Neuronal stem cell (in vitro differentiated cells): ENCODE measurements around the gene ZNF536.
A peak's percentile ranks its signal among the peaks of the same experiment; 100 is the strongest.

Experiments used
- DNase-seq: peaks from one replicate; pipeline ENCODE4 v3.0.0-alpha.2; 2013; ENCODE audit warnings: low spot score
- H2AFZ ChIP-seq: one replicate; pipeline ENCODE4 v1.6.1; 2013; ENCODE audit warnings: mild to moderate bottlenecking, low read length, inconsistent platforms
- H2AK5ac ChIP-seq: 2 replicates; pipeline ENCODE4 v1.6.1; 2013; ENCODE audit warnings: low read depth, mild to moderate bottlenecking, inconsistent platforms, low read length, moderate library complexity, mixed read lengths
- H2BK120ac ChIP-seq: 2 replicates; pipeline ENCODE4 v1.6.1; 2013; ENCODE audit warnings: low read depth, mild to moderate bottlenecking, inconsistent platforms, low read length, moderate library complexity, mixed read lengths
- H2BK12ac ChIP-seq: one replicate; pipeline ENCODE4 v1.6.1; 2013; ENCODE audit warnings: low read length, inconsistent platforms
- H2BK15ac ChIP-seq: 2 replicates; pipeline ENCODE4 v1.6.1; 2013; ENCODE audit warnings: mild to moderate bottlenecking, low read length, inconsistent platforms, mixed read lengths
- H2BK5ac ChIP-seq: one replicate; pipeline ENCODE4 v1.6.1; 2013; ENCODE audit warnings: inconsistent platforms, mild to moderate bottlenecking, low read length, moderate library complexity
- H3K14ac ChIP-seq: one replicate; pipeline ENCODE4 v1.6.1; 2013; ENCODE audit warnings: low read length, inconsistent platforms
- H3K18ac ChIP-seq: 2 replicates; pipeline ENCODE4 v1.6.1; 2013; ENCODE audit warnings: low read length, inconsistent platforms
- H3K23ac ChIP-seq: 2 replicates; pipeline ENCODE4 v1.6.1; 2013; ENCODE audit warnings: low read depth, mild to moderate bottlenecking, mixed read lengths, low read length, inconsistent platforms; ENCODE audit not compliant: poor library complexity
- H3K27ac ChIP-seq: replicated peaks from 3 replicates; pipeline ENCODE4 v1.5.1; 2013; ENCODE audit warnings: low read length, inconsistent platforms
- H3K27me3 ChIP-seq, 3 experiments: 2 replicates each; pipeline ENCODE4 v1.6.1; 2013; ENCODE audit warnings: low read length in 3 of 3, mild to moderate bottlenecking in 2 of 3, inconsistent platforms in 1 of 3, low read depth in 1 of 3, mixed read lengths in 1 of 3, moderate library complexity in 1 of 3; ENCODE audit not compliant: control insufficient read depth in 3 of 3, insufficient read depth in 3 of 3
- H3K36me3 ChIP-seq, 2 donors: replicated peaks in 1 of 2; 2 replicates each; pipeline ENCODE4 v1.6.1; 2013; ENCODE audit warnings: low read length in 2 of 2; ENCODE audit not compliant: control insufficient read depth in 2 of 2, insufficient read depth in 2 of 2
- H3K4ac ChIP-seq: 2 replicates; pipeline ENCODE4 v1.6.1; 2013; ENCODE audit warnings: inconsistent platforms, mild to moderate bottlenecking, low read length, moderate library complexity
- H3K4me1 ChIP-seq, 2 donors: 1 replicate in 1 of 2; 2 replicates in 1 of 2; pipeline ENCODE4 v1.6.1; 2013; ENCODE audit warnings: low read length in 2 of 2, low read depth in 1 of 2; ENCODE audit not compliant: control insufficient read depth in 2 of 2, insufficient read depth in 1 of 2
- H3K4me2 ChIP-seq: one replicate; pipeline ENCODE4 v1.6.1; 2013; ENCODE audit warnings: mild to moderate bottlenecking, low read length, inconsistent platforms; ENCODE audit not compliant: insufficient read depth, poor library complexity, severe bottlenecking
- H3K4me3 ChIP-seq, 2 donors: 2 replicates each; pipeline ENCODE4 v1.5.1; 2013; ENCODE audit warnings: low read length in 2 of 2, mild to moderate bottlenecking in 2 of 2, inconsistent platforms in 1 of 2, moderate library complexity in 1 of 2
- H3K79me1 ChIP-seq: one replicate; pipeline ENCODE4 v1.6.1; 2013; ENCODE audit warnings: low read depth, mild to moderate bottlenecking, inconsistent platforms, low read length, moderate library complexity
- H3K9ac ChIP-seq: one replicate; pipeline ENCODE4 v1.6.1; 2013; ENCODE audit warnings: mild to moderate bottlenecking, low read depth, low read length, inconsistent platforms; ENCODE audit not compliant: poor library complexity
- H3K9me3 ChIP-seq, 2 donors: replicated peaks in 1 of 2; 2 replicates each; pipeline versions ENCODE3 to v1.6.1; 2013; ENCODE audit warnings: low read length in 2 of 2, mild to moderate bottlenecking in 2 of 2, inconsistent platforms in 1 of 2, low read depth in 1 of 2, mixed read lengths in 1 of 2, moderate library complexity in 1 of 2; ENCODE audit not compliant: control insufficient read depth in 2 of 2, insufficient read depth in 1 of 2
- H4K8ac ChIP-seq: one replicate; pipeline ENCODE4 v1.6.1; 2013; ENCODE audit warnings: low read depth, mild to moderate bottlenecking, inconsistent platforms, low read length, moderate library complexity
- H4K91ac ChIP-seq: one replicate; pipeline ENCODE4 v1.6.1; 2013; ENCODE audit warnings: low read length, low read depth, mild to moderate bottlenecking, inconsistent platforms; ENCODE audit not compliant: poor library complexity
- WGBS, 2 donors: extraction: QIAGEN DNeasy Blood & Tissue Kit; methylation state at CpG; one replicate each; pipeline ENCODE4 v1.1.7; 2013; ENCODE audit warnings: missing lambda C conversion rate in 2 of 2, mixed read lengths in 1 of 2; ENCODE audit not compliant: insufficient read length in 2 of 2, insufficient replicate concordance in 1 of 2; ENCODE audit errors: extremely low coverage in 2 of 2; 5-methylcytosine and 5-hydroxymethylcytosine counted together

Gene ZNF536

GRCh38 chr19:30387311-30388115 is 15.3 kb downstream of the ZNF536 start:
- H3K4ac ChIP-seq = no peak overlapping the region
- no peak overlapping the region for H2BK5ac ChIP-seq
- DNase-seq = no peak
- no CpG with 5 or more reads among the region's 12 CpGs for WGBS, 2 donors
- H3K23ac ChIP-seq = peak overlapping the region; percentile 10
- H3K4me2 ChIP-seq = no peak overlapping the region
- no peak overlapping the region for H3K14ac ChIP-seq
- H2BK120ac ChIP-seq = no peak overlapping the region
- H3K36me3 ChIP-seq = no peaks in the 10 kb centered on the region
- H3K4me3 ChIP-seq = no peak overlapping the region
- H3K79me1 ChIP-seq = no peaks in the 10 kb centered on the region
- no peaks in the 10 kb centered on the region for H3K4me1 ChIP-seq
- H2BK15ac ChIP-seq = no peak overlapping the region
- H3K9me3 ChIP-seq = no peaks in the 10 kb centered on the region
- no peaks in the 10 kb centered on the region for H3K27me3 ChIP-seq
- H2AK5ac ChIP-seq = no peak overlapping the region
- H3K9ac ChIP-seq = no peak overlapping the region
- H4K91ac ChIP-seq = no peak overlapping the region
- peak overlapping the region; percentile 77 for H3K18ac ChIP-seq
- no peak overlapping the region for H2AFZ ChIP-seq
- no peak overlapping the region for H3K27ac ChIP-seq
- no peak overlapping the region for H2BK12ac ChIP-seq
- no peak overlapping the region for H4K8ac ChIP-seq

GRCh38 chr19:30388327-30388726 is 16.1 kb downstream of the ZNF536 start:
- H3K23ac ChIP-seq = no peak overlapping the region
- H3K9ac ChIP-seq = no peak overlapping the region
- no peak overlapping the region for H3K4me3 ChIP-seq
- no peaks in the 10 kb centered on the region for H3K79me1 ChIP-seq
- no peak overlapping the region for H2AFZ ChIP-seq
- whole genome bisulfite sequencing, 2 donors = no CpG with 5 or more reads among the region's 9 CpGs
- H3K14ac ChIP-seq = peak overlapping the region; percentile 41
- no peak overlapping the region for H2BK15ac ChIP-seq
- no peak overlapping the region for H4K91ac ChIP-seq
- no peak overlapping the region for H2AK5ac ChIP-seq
- no peak overlapping the region for H2BK120ac ChIP-seq
- no peak overlapping the region for H2BK5ac ChIP-seq
- no peaks in the 10 kb centered on the region for H3K36me3 ChIP-seq
- no peak overlapping the region for H3K27ac ChIP-seq
- no peaks in the 10 kb centered on the region for H3K27me3 ChIP-seq
- DNase-seq = no peak
- H3K4me1 ChIP-seq = no peaks in the 10 kb centered on the region
- H3K4ac ChIP-seq = no peak overlapping the region
- no peak overlapping the region for H4K8ac ChIP-seq
- no peak overlapping the region for H3K4me2 ChIP-seq
- H3K18ac ChIP-seq = no peak overlapping the region
- no peaks in the 10 kb centered on the region for H3K9me3 ChIP-seq
- no peak overlapping the region for H2BK12ac ChIP-seq

GRCh38 chr19:30388819-30389218 is 16.6 kb downstream of the ZNF536 start:
- H3K4me1 ChIP-seq = no peaks in the 10 kb centered on the region
- no peak overlapping the region for H3K23ac ChIP-seq
- H4K91ac ChIP-seq = no peak overlapping the region
- H3K27ac ChIP-seq = no peak overlapping the region
- no peak overlapping the region for H3K4me3 ChIP-seq
- no peaks in the 10 kb centered on the region for H3K36me3 ChIP-seq
- H2BK5ac ChIP-seq = no peak overlapping the region
- no peak overlapping the region for H3K18ac ChIP-seq
- H2BK15ac ChIP-seq = no peak overlapping the region
- no peak overlapping the region for H2BK120ac ChIP-seq
- H3K4ac ChIP-seq = no peak overlapping the region
- no peaks in the 10 kb centered on the region for H3K27me3 ChIP-seq
- H3K4me2 ChIP-seq = no peak overlapping the region
- no peaks in the 10 kb centered on the region for H3K79me1 ChIP-seq
- H2BK12ac ChIP-seq = no peak overlapping the region
- no CpG with 5 or more reads among the region's 5 CpGs for WGBS, 2 donors
- no peaks in the 10 kb centered on the region for H3K9me3 ChIP-seq
- H2AK5ac ChIP-seq = no peak overlapping the region
- DNase-seq = no peak
- H2AFZ ChIP-seq = no peak overlapping the region
- H4K8ac ChIP-seq = no peak overlapping the region
- no peak overlapping the region for H3K14ac ChIP-seq
- H3K9ac ChIP-seq = no peak overlapping the region

- Histone ChIP-seq H3K23ac (no peak overlapping the region), H2AK5ac (no peak overlapping the region), H3K27me3 (no peaks in the 10 kb centered on the region), H3K9ac (no peak overlapping the region), H2BK5ac (no peak overlapping the region), H2AFZ (no peak overlapping the region), H2BK12ac (no peak overlapping the region), H3K4me3 (no peak overlapping the region), H3K4me2 (no peak overlapping the region), H3K4ac (no peak overlapping the region), H3K14ac (no peak overlapping the region), H2BK120ac (no peak overlapping the region), H3K36me3 (no peaks in the 10 kb centered on the region), H3K27ac (no peak overlapping the region), H4K8ac (no peak overlapping the region), H3K18ac (no peak overlapping the region), H3K4me1 (no peaks in the 10 kb centered on the region), H3K79me1 (no peaks in the 10 kb centered on the region), H3K9me3 (no peaks in the 10 kb centered on the region), H4K91ac (no peak overlapping the region), H2BK15ac (no peak overlapping the region)
- DNase-seq = no peak
- no CpG with 5 or more reads among the region's 9 CpGs for WGBS, 2 donors
Observed at GRCh38 chr19:30390356-30390988, 18.3 kb downstream of the ZNF536 start.
